Measurements from ENCODE around the gene DYNC2I2. TPM values are rescaled to one million over a fixed set of nuclear protein-coding genes. Genes with fewer than 3 reads are reported as not detected.
A peak's percentile ranks its signal among the peaks of the same experiment; 100 is the strongest.

Gene DYNC2I2
- total RNA-seq, 2 donors from 2014 or later = 87.8 to 119 TPM

GRCh38 chr9:128705051-128705965 lies 48.7 kb upstream of the DYNC2I2 start:
- H3K27me3 Mint-ChIP-seq (ENCODE audit: insufficient read depth) = no peaks in the 10 kb centered on the region
- no peak overlapping the region for H3K27ac ChIP-seq (ENCODE audit: low read depth, low read length)
- peaks cover 10% of the 10 kb centered on the region for H3K36me3 ChIP-seq (ENCODE audit: control insufficient read depth, insufficient read depth, low read length)
- peaks cover 4% of the 10 kb centered on the region for H3K4me1 ChIP-seq (ENCODE audit: control insufficient read depth, insufficient read depth, low read length)
- H3K9ac ChIP-seq (ENCODE audit: extremely low read depth, low read length, poor library complexity, severe bottlenecking) = no peak overlapping the region
- no peak overlapping the region for H3K4me3 Mint-ChIP-seq
- H3K27me3 ChIP-seq (ENCODE audit: control insufficient read depth, insufficient read depth, low read length, poor library complexity, severe bottlenecking) = no peaks in the 10 kb centered on the region
- no peak for TF ChIP-seq CTCF (conservative IDR thresholded peaks at IDR 0.05)
- peaks cover 3% of the 10 kb centered on the region for H3K4me1 Mint-ChIP-seq
- WGBS, 2 experiments (ENCODE audit: insufficient coverage in 1 of 2, insufficient read length in 1 of 2) = 93 to 96% methylated on average over 29 to 36 of the region's 36 CpGs
- H3K9me3 Mint-ChIP-seq = no peaks in the 10 kb centered on the region
- no peak overlapping the region for H3K4me3 ChIP-seq (ENCODE audit: low read length)
- peak; percentile 39 for DNase-seq
- no peaks in the 10 kb centered on the region for H3K9me3 ChIP-seq (ENCODE audit: control insufficient read depth, low read length)
- H3K27ac Mint-ChIP-seq = no peak overlapping the region
- peaks cover 9% of the 10 kb centered on the region for H3K36me3 Mint-ChIP-seq (ENCODE audit: low read depth)

GRCh38 chr9:128704356-128704670 lies 47.7 kb upstream of the DYNC2I2 start:
- Histone ChIP-seq H3K27ac (ENCODE audit: low read depth, low read length) (no peak overlapping the region), H3K9ac (ENCODE audit: extremely low read depth, low read length, poor library complexity, severe bottlenecking) (no peak overlapping the region), H3K4me1 (ENCODE audit: control insufficient read depth, insufficient read depth, low read length) (peaks cover 4% of the 10 kb centered on the region), H3K36me3 (ENCODE audit: control insufficient read depth, insufficient read depth, low read length) (peaks cover 10% of the 10 kb centered on the region), H3K27me3 (ENCODE audit: control insufficient read depth, insufficient read depth, low read length, poor library complexity, severe bottlenecking) (no peaks in the 10 kb centered on the region), H3K9me3 (ENCODE audit: control insufficient read depth, low read length) (no peaks in the 10 kb centered on the region), H3K4me3 (ENCODE audit: low read length) (no peak overlapping the region)
- Mint-ChIP-seq H3K36me3 (ENCODE audit: low read depth) (peaks cover 6% of the 10 kb centered on the region), H3K4me1 (peaks cover 3% of the 10 kb centered on the region), H3K27ac (no peak overlapping the region), H3K4me3 (peak overlapping the region; percentile 78), H3K27me3 (ENCODE audit: insufficient read depth) (no peaks in the 10 kb centered on the region), H3K9me3 (no peaks in the 10 kb centered on the region)
- DNase-seq = peak; percentile 30
- WGBS, 2 experiments (ENCODE audit: insufficient coverage in 1 of 2, insufficient read length in 1 of 2) = 96 to 97% methylated on average over 5 of the region's 5 CpGs
- TF ChIP-seq CTCF (conservative IDR thresholded peaks at IDR 0.05) = no peak

GRCh38 chr9:128703616-128704355 lies 47.1 kb upstream of the DYNC2I2 start:
- no peaks in the 10 kb centered on the region for H3K27me3 Mint-ChIP-seq (ENCODE audit: insufficient read depth)
- H3K9me3 ChIP-seq (ENCODE audit: control insufficient read depth, low read length) = no peaks in the 10 kb centered on the region
- H3K36me3 Mint-ChIP-seq (ENCODE audit: low read depth) = peaks cover 5% of the 10 kb centered on the region
- peaks cover 4% of the 10 kb centered on the region for H3K4me1 ChIP-seq (ENCODE audit: control insufficient read depth, insufficient read depth, low read length)
- H3K4me1 Mint-ChIP-seq = peaks cover 3% of the 10 kb centered on the region
- peak overlapping the region; percentile 77 for H3K9ac ChIP-seq (ENCODE audit: extremely low read depth, low read length, poor library complexity, severe bottlenecking)
- H3K27me3 ChIP-seq (ENCODE audit: control insufficient read depth, insufficient read depth, low read length, poor library complexity, severe bottlenecking) = no peaks in the 10 kb centered on the region
- peaks cover 10% of the 10 kb centered on the region for H3K36me3 ChIP-seq (ENCODE audit: control insufficient read depth, insufficient read depth, low read length)
- H3K4me3 Mint-ChIP-seq = peak overlapping the region; percentile 78
- DNase-seq = no peak
- peak overlapping the region; percentile 86 for H3K4me3 ChIP-seq (ENCODE audit: low read length)
- no peak overlapping the region for H3K27ac ChIP-seq (ENCODE audit: low read depth, low read length)
- H3K9me3 Mint-ChIP-seq = no peaks in the 10 kb centered on the region
- H3K27ac Mint-ChIP-seq = peak overlapping the region; percentile 87
- 85 to 94% methylated on average over 23 to 31 of the region's 31 CpGs for WGBS, 2 experiments (ENCODE audit: insufficient coverage in 1 of 2, insufficient read length in 1 of 2)
- TF ChIP-seq CTCF (conservative IDR thresholded peaks at IDR 0.05) = no peak

Data from endodermal cell (in vitro differentiated cells).